Fibroblast of mammary gland (primary cell): ENCODE results near the gene NINJ2.

Experiments
- DNase-seq: peaks from one replicate; pipeline ENCODE4 v3.0.0-alpha.2; 2010; ENCODE audit warnings: low read depth
- H3K4me3 ChIP-seq: 2 replicates; pipeline ENCODE4 v1.5.1; 2011; ENCODE audit warnings: low read depth, mild to moderate bottlenecking, low read length, moderate library complexity; ENCODE audit not compliant: control insufficient read depth
- TF ChIP-seq, protein P1 (sequence below): conservative IDR thresholded peaks from 2 replicates; pipeline ENCODE4 v1.5.1; 2011; ENCODE audit warnings: low read depth, low read length, inconsistent platforms; ENCODE audit not compliant: control insufficient read depth, insufficient read depth

NINJ2 gene

DNA sequence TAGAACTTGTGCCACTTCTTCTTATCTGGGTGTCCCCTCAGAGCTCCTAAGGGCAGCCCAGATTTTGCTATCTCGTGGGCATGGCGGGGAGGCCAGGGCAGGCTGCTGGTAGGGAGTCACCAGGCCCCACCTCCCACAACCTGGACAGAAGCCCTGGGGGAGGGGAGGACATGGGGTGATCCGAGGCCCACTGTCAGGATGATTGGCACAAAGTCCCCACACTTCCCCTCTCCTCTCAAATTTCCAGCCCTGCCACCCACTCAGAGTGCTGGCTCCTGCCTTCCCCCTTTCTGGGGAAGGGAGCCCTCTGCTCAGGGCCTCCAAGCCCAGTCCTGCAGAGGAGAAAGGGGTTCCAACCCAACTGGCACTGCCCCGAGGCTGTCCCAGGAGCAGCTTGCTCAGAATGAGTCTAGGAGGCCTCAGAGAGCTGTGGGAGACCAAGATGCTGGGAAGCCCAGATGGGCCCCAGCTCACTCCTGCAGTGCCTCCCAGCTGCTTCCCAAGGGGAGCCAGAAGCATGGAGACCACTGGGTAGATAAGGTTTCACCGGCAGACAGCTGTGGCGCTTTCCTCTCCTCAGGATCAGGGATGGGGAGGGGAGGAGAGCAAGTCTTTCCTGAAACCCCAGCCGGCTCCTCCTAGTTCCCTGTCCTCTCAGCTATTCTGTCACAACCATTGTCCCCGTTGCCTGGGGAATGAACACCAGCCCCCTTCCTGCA is 120.7 kb downstream of the NINJ2 start:
- TF ChIP-seq, protein P1, sequence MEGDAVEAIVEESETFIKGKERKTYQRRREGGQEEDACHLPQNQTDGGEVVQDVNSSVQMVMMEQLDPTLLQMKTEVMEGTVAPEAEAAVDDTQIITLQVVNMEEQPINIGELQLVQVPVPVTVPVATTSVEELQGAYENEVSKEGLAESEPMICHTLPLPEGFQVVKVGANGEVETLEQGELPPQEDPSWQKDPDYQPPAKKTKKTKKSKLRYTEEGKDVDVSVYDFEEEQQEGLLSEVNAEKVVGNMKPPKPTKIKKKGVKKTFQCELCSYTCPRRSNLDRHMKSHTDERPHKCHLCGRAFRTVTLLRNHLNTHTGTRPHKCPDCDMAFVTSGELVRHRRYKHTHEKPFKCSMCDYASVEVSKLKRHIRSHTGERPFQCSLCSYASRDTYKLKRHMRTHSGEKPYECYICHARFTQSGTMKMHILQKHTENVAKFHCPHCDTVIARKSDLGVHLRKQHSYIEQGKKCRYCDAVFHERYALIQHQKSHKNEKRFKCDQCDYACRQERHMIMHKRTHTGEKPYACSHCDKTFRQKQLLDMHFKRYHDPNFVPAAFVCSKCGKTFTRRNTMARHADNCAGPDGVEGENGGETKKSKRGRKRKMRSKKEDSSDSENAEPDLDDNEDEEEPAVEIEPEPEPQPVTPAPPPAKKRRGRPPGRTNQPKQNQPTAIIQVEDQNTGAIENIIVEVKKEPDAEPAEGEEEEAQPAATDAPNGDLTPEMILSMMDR: no peak
- no peak overlapping the region for H3K4me3 ChIP-seq
- DNase-seq: no peak

DNA sequence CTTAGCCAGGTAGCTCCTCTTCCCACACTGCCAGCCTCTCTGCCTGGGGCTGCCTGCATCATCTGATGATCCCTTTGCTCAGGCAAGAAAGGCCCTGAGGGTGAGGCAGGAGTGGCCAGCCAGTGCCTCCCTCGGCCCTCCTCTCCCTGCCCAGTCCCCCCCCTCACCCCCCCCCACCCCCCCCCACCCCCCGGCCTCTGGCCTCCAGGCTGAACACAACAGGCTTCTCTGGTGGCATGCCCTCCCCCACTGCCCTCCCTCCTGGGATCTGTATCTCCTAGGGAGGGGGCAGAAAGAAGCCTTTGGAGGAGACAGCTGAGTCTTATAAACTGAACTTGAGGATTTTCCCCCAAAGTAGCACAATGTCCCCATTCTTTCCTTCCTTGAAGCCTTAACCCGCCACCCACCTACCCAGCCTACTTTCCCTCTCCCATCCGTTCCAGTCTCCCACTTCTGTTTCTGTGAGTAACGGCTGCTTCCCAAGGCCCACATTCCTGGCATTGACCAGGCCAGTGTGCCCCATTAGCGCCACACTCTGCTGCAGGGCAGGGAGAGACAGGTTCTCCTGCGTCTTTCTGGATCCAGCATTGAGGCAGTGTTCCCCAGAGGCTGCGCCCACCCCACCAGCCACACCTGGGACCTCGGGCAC is 121.4 kb downstream of the NINJ2 start:
- TF ChIP-seq, protein P1: no peak
- DNase-seq: no peak
- H3K4me3 ChIP-seq: no peak overlapping the region

- H3K4me3 ChIP-seq: no peak overlapping the region
- DNase-seq: no peak
- TF ChIP-seq, protein P1: no peak
These were observed 123.5 kb downstream of the NINJ2 start for GRCh38 chr12:539540-540310.

- peak; percentile 53 for DNase-seq
- no peak overlapping the region for H3K4me3 ChIP-seq
- TF ChIP-seq, protein P1: no peak
These were observed 124.3 kb downstream of the NINJ2 start for GRCh38 chr12:538731-539539.

DNA sequence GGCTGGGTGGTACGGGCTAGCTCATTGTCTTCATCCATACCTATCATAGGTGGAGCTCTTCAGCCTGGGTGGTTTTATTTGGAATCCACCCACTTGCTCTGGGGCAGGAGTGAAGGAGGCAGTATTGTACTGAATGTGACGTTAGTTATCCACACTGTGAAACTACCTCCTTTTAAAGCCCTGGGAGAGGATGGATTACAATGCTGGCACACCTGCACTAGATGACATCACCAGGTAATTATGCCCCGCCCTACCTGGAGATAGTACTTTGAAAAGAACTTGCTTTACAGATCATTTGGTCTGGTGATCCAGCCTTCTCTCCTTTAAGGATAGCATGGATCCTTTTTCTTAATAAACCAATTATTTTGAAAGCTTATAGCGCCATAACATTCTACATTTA is 125.5 kb downstream of the NINJ2 start:
- no peak for DNase-seq
- no peak overlapping the region for H3K4me3 ChIP-seq
- TF ChIP-seq, protein P1: no peak

GRCh38 chr12:536751-537245 is 126.4 kb downstream of the NINJ2 start:
- H3K4me3 ChIP-seq: no peak overlapping the region
- no peak for DNase-seq
- TF ChIP-seq, protein P1: no peak
